ENCODE data around the gene KDM4D.
A peak's percentile ranks its signal among the peaks of the same experiment; 100 is the strongest.

KDM4D gene

DNA sequence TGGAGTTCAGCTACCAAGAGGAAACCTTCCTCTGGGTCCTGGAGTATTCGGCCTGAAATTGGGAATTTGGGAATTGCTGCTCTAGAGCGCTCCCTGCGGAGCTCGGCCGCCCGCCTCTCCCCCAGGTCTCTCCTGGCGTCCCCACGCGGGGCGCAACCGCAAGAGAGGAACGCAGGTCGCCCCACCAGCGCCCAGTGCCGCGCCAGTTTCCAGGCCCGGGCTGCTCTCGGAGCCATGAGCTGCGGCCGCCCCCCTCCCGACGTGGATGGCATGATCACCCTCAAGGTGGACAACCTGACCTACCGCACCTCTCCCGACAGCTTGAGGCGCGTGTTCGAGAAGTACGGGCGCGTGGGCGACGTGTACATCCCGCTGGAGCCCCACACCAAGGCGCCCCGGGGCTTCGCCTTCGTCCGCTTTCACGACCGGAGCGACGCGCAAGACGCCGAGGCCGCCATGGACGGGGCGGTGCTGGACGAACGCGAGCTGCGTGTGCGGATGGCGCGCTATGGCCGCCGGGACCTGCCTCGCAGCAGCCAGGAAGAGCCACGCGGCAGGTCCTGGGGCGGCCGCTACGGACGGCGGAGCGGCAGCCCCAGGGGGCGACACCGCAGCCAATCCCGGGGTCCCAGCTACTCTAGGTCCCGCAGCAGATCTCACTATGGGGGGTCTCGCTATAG lies 64.0 kb downstream of the KDM4D start:
- DNase-seq: peak; percentile 5

GRCh38 chr11:95042239-95042638 lies 68.7 kb downstream of the KDM4D start:
- no peak for DNase-seq

DNA sequence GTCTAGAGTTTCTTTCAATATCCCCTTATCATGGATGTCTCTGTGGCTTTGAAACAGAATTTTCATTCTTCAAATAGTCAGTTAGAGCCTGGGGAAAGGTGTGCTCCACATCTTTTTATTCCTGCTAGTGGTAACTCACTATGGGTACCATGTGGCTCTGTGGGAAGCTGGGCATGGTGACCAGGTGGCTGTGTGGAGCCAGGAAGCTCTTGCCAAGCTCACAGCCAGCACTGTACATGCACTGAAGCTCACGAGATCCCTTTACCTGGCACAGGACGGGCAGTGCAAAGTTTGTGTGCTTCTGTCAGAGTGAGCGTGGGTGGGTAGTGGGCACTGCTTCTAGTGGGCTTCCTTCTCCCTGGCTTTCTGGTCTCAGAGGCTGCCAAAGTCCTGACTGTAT lies 69.4 kb downstream of the KDM4D start:
- DNase-seq: no peak

DNA sequence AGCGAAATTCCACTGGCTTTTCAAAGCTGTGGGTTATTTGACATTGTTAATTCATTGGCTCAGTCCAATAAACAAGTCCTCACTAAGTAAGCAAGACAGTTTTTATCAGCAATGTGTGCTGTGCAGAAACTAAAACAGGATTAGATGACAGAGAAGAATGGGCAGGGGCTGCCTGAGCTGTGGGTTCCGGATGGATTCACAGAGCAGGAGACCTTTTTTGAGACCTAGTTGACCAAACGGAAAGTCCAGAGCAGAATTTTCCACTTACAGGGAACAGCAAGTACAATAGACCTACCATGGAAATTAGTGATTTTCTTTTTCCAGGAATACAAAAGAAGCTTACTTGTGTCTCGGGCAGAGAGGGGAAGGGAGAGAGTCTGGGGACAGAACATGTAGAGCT lies 70.5 kb downstream of the KDM4D start:
- no peak for DNase-seq

DNA sequence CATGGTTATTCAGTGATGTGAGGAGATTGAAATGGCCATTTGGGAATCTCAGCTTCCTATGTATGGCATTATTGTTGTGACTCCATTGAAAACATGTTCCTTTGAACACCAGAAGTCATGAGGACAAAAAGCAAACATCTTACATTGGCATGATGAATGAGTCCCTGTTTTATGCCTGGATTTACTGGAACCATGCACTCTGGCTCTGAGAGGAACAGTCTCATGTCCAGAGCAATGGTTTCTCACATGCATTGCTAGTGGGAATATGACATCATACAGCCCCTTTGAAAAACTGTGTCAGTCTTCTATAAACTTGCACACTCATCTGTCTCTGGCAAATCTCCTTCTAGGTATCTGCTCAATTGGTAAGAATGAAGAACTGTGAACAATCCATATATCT lies 72.3 kb downstream of the KDM4D start:
- no peak for DNase-seq

Data from suppressor macrophage treated with lipopolysaccharide for 4 hours (primary cell).